HG03108 (cell line): Measurements from ENCODE around the gene OR52K1.

Source experiments
- ATAC-seq: cut with Tn5 transposase; IDR thresholded peaks from one replicate; pipeline ENCODE4 v1.9.1; 2021; ENCODE audit warnings: moderate library complexity; ENCODE audit not compliant: unreplicated experiment

The OR52K1 gene

GRCh38 chr11:4482445-4482844, at the start of gene OR52K1:
OR52K1 (plus strand) TSS chr11:4482646; CDS start chr11:4488901, 6,255 bp downstream.
- no peak for ATAC-seq

GRCh38 chr11:4433856-4434255, 48.6 kb upstream of the OR52K1 start:
- ATAC-seq: no peak

GRCh38 chr11:4436411-4436810, 46.0 kb upstream of the OR52K1 start:
- no peak for ATAC-seq

GRCh38 chr11:4441515-4441914, 40.9 kb upstream of the OR52K1 start:
- ATAC-seq: no peak

- no peak for ATAC-seq
Measured at GRCh38 chr11:4443232-4443891, 39.1 kb upstream of the OR52K1 start.

- ATAC-seq: no peak
Measured at GRCh38 chr11:4448995-4449394, 33.5 kb upstream of the OR52K1 start, which contains the start of gene OR52K2. OR52K2 (plus strand) TSS chr11:4449295; CDS start chr11:4449340, 45 bp downstream.

GRCh38 chr11:4453118-4453517, 29.3 kb upstream of the OR52K1 start:
- ATAC-seq: no peak

- ATAC-seq: no peak
Measured at GRCh38 chr11:4454021-4454420, 28.4 kb upstream of the OR52K1 start.

GRCh38 chr11:4455419-4455818, 27.0 kb upstream of the OR52K1 start:
- ATAC-seq: no peak

- peak; percentile 79 for ATAC-seq
Measured at GRCh38 chr11:4459500-4459899, 22.9 kb upstream of the OR52K1 start.

GRCh38 chr11:4460151-4460550, 22.3 kb upstream of the OR52K1 start:
- ATAC-seq: no peak

- no peak for ATAC-seq
Measured at GRCh38 chr11:4464216-4465159, 18.0 kb upstream of the OR52K1 start.

- ATAC-seq: no peak
Measured at GRCh38 chr11:4465407-4465806, 17.0 kb upstream of the OR52K1 start.

GRCh38 chr11:4466131-4466870, 16.1 kb upstream of the OR52K1 start:
- ATAC-seq: no peak

GRCh38 chr11:4466871-4467442, 15.5 kb upstream of the OR52K1 start:
- ATAC-seq: peak; percentile 55

- ATAC-seq: no peak
Measured at GRCh38 chr11:4467811-4468606, 14.4 kb upstream of the OR52K1 start.

GRCh38 chr11:4479644-4480043, 2.8 kb upstream of the OR52K1 start:
- ATAC-seq: no peak

- ATAC-seq: no peak
Measured at GRCh38 chr11:4480577-4481239, 1.7 kb upstream of the OR52K1 start.

GRCh38 chr11:4481240-4481582, 1.2 kb upstream of the OR52K1 start:
- ATAC-seq: no peak

- no peak for ATAC-seq
Measured at GRCh38 chr11:4484310-4484709, 1.9 kb downstream of the OR52K1 start.
